HS-27A (cell line): ENCODE results near the gene NKIRAS2.

ENCODE experiments used
- DNase-seq: peaks from one replicate; pipeline ENCODE4 v3.0.0-alpha.2; 2012; ENCODE audit warnings: low read depth, missing footprints

The NKIRAS2 gene

DNA sequence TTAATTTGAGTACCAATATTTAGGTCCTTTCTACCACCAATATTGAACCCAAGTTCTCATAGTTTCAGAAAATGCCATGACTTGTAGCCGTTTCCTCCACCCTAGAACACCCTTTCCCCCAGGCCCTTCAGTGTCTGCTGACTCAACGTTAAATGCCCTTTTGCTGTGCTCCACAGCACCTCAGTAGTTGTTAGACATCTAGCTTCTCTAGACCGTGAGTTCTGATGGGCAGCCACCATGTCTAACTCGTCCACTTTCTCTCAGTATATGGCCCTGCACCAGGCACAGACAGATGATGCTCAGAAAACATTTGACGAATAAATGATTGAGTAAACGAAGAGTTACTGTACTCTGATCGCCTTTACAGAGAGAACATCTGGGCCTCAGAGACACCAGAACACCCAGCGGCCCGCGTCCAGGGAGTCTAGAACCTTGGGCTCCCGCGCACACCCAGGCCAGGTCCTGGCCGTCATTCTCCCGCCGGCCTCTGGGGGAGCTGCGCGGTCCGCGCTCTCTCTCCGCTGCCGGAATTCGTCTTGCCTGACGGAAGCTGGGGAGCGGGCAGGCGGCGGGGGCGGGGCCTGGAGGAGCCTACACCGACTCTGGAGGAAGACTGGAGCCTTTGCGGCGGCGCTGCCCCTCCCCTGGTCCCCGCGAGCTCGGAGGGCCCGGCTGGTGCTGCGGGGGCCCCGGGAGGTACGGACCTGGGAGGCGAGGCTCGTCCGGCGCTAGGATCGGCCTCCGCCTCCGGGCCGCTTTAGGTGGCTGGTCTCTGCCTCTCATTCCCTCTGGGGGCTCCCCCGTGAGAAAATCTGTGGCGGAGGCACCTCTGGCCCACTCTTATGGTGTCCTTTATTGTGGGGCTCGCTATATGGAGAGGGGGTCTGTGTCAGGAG is at the start of gene NKIRAS2:
NKIRAS2 (plus strand) TSS at position 582 of the 896 bp plus-strand sequence. CDS start 1,488 bp downstream, outside the sequence.
- peak; percentile 46 for DNase-seq

DNA sequence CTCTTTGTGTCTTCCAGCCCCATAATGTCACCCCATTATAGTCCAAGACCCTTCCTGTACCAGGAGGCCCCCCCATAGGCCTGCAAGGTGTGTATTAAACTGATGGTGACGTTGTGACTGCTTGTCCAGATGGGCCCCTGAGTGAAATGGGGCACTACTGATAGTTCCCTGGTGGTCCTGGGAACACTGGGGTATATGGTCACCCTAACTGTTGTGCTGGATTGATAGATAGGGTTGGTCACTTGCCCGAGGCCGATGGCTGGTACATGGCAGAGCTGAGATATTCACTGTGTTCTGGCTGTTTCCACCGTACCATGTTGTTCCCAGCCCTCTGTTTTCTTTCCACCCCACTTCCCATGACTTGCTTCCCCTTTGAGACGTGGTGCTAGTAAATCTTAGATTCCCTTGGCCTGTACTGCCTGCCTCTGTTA is 49.0 kb upstream of the NKIRAS2 start:
- DNase-seq, result no peak

DNA sequence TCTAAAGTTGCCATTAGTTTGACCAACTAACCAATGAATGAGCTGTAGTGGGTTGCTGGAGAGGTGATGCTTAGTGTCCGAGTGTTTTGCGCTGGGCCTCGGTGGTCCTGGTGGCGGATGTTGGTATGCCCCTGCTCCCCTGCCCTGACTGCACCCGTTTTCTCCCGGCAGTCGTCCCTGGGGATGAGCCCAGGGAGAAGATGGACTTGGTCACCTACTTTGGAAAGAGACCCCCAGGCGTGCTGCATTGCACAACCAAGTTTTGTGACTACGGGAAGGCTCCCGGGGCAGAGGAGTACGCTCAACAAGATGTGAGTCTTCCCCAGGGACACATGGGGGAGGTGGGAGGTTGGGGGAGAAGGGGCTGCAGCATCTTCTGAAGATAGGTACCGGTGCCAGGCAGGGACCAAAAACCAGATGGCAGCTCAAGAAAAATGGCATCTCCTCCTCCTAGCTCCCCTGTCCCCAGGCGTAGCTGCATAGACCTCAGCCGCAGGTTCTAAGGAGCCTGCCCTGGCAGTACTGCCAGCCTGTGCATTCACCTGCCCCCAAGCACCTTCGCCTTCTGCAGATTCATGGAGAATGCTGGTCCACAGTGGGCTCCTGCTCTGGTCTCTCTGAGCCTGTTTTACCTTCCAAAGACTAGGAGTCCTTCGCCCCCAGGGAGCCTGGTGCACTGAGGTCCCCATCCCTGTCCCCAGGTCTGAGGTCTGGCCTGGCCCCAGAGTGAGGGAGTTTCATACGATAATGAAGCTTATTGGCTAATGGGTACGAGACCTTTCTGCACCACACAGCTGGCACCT is 48.0 kb upstream of the NKIRAS2 start:
- DNase-seq, result no peak

- DNase-seq, result no peak
Observed at GRCh38 chr17:41972571-41973407, 47.1 kb upstream of the NKIRAS2 start.

DNA sequence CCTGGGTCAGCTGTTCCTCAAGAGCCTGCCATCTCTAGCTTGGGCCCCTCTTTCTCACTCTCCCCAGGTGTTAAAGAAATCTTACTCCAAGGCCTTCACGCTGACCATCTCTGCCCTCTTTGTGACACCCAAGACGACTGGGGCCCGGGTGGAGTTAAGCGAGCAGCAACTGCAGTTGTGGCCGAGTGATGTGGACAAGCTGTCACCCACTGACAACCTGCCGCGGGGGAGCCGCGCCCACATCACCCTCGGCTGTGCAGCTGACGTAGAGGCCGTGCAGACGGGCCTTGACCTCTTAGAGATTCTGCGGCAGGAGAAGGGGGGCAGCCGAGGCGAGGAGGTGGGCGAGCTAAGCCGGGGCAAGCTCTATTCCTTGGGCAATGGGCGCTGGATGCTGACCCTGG is 46.5 kb upstream of the NKIRAS2 start:
- DNase-seq, result no peak

GRCh38 chr17:41974031-41974430 is 45.9 kb upstream of the NKIRAS2 start:
- DNase-seq, result no peak

GRCh38 chr17:41974658-41975057 is 45.2 kb upstream of the NKIRAS2 start:
- DNase-seq, result no peak

- DNase-seq, result no peak
Observed at GRCh38 chr17:41975099-41976083, 44.5 kb upstream of the NKIRAS2 start.

DNA sequence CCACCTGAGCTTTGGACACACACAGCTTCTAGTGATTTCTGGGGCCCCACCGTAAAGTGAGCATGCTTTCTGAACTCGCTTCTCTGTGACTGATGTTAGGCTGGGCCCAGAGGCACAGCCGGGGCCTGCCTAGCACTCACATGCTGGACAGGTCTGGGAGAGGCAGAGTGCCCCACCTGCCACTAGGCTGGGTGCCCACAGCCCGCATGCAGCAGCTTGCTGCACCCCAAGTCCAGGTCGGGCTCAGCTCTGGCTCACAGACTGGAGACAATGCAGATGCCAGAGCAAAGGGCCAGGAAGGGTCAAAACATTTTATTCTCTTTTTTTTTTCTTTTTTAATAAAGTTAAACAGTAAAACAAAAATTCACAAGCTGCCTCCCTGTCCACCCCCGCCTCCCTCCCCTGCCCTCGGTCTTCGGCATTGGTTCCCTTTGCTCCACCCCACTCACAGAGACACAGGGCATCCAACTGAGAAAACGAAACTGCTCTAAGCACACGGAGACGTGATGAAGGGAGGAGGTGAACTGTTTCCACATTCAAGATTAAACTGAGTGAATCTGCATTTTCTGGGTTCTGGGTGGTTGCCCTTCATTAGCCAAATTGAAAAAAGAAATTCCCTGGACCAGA is 43.6 kb upstream of the NKIRAS2 start:
- no peak for DNase-seq

GRCh38 chr17:41977991-41978390 is 41.9 kb upstream of the NKIRAS2 start:
- no peak for DNase-seq

- DNase-seq, result no peak
Observed at GRCh38 chr17:41982026-41982760, 37.7 kb upstream of the NKIRAS2 start.

DNA sequence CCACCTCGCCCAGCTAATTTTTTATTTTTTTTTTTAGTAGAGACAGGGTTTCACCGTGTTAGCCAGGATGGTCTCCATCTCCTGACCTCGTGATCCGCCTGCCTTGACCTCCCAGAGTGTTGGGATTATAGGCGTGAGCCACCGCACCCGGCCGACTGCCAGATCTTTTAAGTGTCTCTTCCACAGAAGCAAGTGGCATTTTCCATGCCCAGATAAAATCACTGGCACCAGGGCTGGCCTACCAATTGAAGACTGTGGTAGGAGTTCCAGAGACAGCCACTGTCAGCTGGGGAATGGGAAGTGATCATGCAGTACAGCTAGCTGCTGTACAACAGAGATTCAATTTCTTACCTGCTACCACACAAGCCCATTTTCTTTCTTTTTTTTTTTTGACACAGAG is 35.4 kb upstream of the NKIRAS2 start:
- no peak for DNase-seq

GRCh38 chr17:41985919-41986318 is 34.0 kb upstream of the NKIRAS2 start:
- DNase-seq, result no peak

- no peak for DNase-seq
Observed at GRCh38 chr17:41986634-41987033, 33.3 kb upstream of the NKIRAS2 start.

DNA sequence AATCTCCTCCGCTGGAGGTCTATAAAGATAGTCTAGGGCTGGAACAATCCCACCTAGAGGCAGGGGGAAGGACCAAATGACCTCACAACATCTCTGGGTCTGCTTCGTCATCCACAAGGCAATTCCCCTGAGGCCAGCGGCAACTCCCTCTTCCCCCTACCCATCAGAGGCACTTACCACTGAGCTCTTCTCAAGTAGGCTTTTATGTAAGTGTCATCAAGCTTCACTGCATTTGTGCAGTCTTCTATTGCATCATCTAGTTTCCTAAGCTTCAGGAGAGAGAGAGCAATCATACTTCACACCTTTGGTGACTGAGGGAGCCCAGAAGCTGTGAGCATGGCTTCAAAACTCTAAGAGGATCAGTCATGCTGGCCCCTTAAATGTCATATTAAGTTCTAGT is 32.2 kb upstream of the NKIRAS2 start:
- DNase-seq, result no peak

DNA sequence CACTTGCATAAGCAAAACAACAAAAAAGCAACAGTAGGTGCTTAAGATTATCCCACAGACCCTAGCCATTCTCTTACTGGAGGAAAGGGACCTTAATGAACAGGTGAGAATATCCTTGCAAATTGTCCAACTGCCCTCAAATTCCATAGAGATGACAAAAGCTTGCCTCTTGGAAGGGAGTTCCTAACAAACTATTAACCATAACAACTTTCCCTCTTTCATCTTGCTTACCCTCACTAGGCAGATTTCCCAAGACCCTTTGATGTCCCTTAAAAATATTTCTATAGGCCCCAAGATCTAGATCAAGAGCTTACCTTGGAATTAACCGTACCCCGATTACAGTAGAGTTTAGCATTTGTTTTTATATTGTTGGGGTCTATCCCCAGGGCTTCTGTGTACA is 31.5 kb upstream of the NKIRAS2 start:
- DNase-seq, result no peak

GRCh38 chr17:41989702-41990419 is 30.0 kb upstream of the NKIRAS2 start:
- DNase-seq, result no peak

DNA sequence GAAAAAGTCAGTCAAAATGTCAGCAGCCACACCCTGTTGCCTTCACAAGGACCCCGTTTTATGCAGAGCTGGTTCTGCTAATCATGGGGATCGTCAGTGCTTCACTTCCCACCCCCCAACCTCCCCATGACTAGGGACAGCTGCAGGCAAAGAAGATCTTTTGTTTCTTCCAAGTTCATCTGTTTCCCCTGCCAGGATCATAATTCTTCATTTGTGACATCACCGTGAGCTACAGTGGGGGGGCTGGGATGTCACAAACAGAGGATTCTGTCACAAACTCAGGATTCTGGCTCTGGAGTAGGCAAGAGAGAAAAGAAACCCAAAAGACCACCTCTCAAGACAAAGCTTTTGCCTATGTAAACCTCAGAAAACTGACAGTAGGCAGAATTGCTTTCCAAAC is 27.3 kb upstream of the NKIRAS2 start:
- DNase-seq, result no peak

DNA sequence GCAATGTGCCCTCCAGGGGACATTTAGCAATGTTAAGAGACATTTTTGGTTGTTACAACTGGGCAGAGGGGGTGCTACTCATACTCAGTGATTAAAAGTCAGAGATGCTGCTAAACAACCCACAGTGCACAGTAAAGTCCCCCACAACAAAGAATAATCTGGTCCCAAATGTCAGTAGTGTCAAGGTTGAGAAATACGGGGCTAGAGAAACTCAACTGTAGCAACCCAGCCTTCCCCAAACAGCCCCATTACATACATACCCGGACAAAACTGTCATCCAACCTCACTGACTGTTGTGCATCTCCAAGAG is 23.1 kb upstream of the NKIRAS2 start:
- DNase-seq, result no peak
